Natural killer cell (primary cell): Measurements from ENCODE around the gene CSKMT. TPM values are rescaled to one million over a fixed set of nuclear protein-coding genes. Genes with fewer than 3 reads are reported as not detected.

Source experiments
- ATAC-seq, 3 donors: fragments of 150-1000 bp in 2 of 3; fragments of 200-7000 bp in 1 of 3; cut with Tn5 transposase; 1 replicate in 1 of 3; 2 replicates in 2 of 3; pipeline ENCODE4 v1.10.0; 2021; ENCODE audit warnings: mild to moderate bottlenecking in 2 of 3, moderate library complexity in 2 of 3
- DNase-seq, 2 donors: peaks; one replicate each; pipeline versions ENCODE4 v3.0.0 to v3.0.0-alpha.2; 2013 to 2021; ENCODE audit warnings: mixed read lengths in 1 of 2
- H3K27ac ChIP-seq: one replicate; pipeline ENCODE4 v1.5.1; 2013; ENCODE audit warnings: mild to moderate bottlenecking, low read length
- H3K27me3 ChIP-seq: one replicate; pipeline ENCODE4 v1.6.1; 2013; ENCODE audit warnings: low read length; ENCODE audit not compliant: control insufficient read depth, insufficient read depth
- H3K36me3 ChIP-seq: one replicate; pipeline ENCODE4 v1.6.1; 2013; ENCODE audit warnings: low read length; ENCODE audit not compliant: control insufficient read depth, insufficient read depth
- H3K4me1 ChIP-seq: one replicate; pipeline ENCODE4 v1.6.1; 2013; ENCODE audit warnings: low read length; ENCODE audit not compliant: control insufficient read depth, insufficient read depth
- H3K4me3 ChIP-seq: one replicate; pipeline ENCODE4 v1.5.1; 2013; ENCODE audit warnings: low read length
- H3K9me3 ChIP-seq: one replicate; pipeline ENCODE4 v1.6.1; 2013; ENCODE audit warnings: low read length; ENCODE audit not compliant: control insufficient read depth, insufficient read depth
- H3K27ac Mint-ChIP-seq, 2 donors: one replicate each; pipeline ENCODE4 v1.8.0; 2022; ENCODE audit warnings: mild to moderate bottlenecking in 2 of 2, mixed read lengths in 2 of 2, moderate library complexity in 1 of 2
- H3K27me3 Mint-ChIP-seq, 2 donors: one replicate each; pipeline ENCODE4 v1.8.0; 2022; ENCODE audit warnings: low read depth in 2 of 2, mixed read lengths in 2 of 2
- H3K36me3 Mint-ChIP-seq: one replicate; pipeline ENCODE4 v1.8.0; 2022; ENCODE audit warnings: mixed read lengths
- H3K4me1 Mint-ChIP-seq, 2 donors: one replicate each; pipeline ENCODE4 v1.8.0; 2022; ENCODE audit warnings: mixed read lengths in 2 of 2
- H3K4me3 Mint-ChIP-seq: one replicate; pipeline ENCODE4 v1.8.0; 2022; ENCODE audit warnings: mild to moderate bottlenecking, moderate library complexity, mixed read lengths
- H3K9me3 Mint-ChIP-seq, 2 donors: one replicate each; pipeline ENCODE4 v1.8.0; 2022; ENCODE audit warnings: mixed read lengths in 2 of 2
- WGBS: methylation state at CpG from one replicate; pipeline ENCODE4 v1.1.7; 2013; ENCODE audit warnings: missing lambda C conversion rate; ENCODE audit not compliant: insufficient coverage; 5-methylcytosine and 5-hydroxymethylcytosine counted together
- intact Hi-C: fragments of 100-400 bp; cut with micrococcal nuclease; formaldehyde crosslinking; loops from one replicate; pipeline ENCODE4 v1.14.2; 2022
- total RNA-seq, 4 donors: library from RNA; stranded (reverse); fragments of 120-200 nt in 1 of 4; gene quantifications; one replicate each; pipeline versions ENCODE4 v1.2.3 to v1.2.4, GENCODE V29; 2013 to 2022
- TF ChIP-seq, protein P1 (sequence below): fragments of 200-600 bp; IDR thresholded peaks from one replicate; pipeline ENCODE4 v1.8.0; 2022; ENCODE audit warnings: antibody characterized with exemption

Gene CSKMT
- total RNA-seq, 3 donors from 2014 or later (not counting 1 experiment from before 2014, with no cell fraction given): 12.0 to 21.5 (median 13.7) TPM

DNA sequence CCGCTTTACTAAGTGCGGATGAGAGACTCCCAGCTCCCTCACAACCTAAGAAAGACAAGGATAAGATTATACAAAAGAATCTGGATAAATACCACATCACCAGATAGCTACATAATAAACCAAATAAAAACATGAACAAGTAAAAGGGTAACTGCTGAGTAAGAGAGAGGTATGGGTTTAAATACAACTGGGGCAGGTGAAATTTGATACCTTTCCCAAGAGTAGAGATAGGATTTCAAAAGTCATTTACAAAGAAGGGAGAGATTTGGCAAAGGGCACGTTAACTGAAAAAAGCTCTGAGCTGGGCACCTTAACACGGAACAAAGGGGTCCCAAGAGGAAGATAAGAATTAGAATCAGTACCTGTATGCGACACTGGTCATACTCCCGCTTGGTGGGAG, 12.0 kb downstream of the CSKMT start:
- DNase-seq: no peak
- H3K4me1 Mint-ChIP-seq: peaks cover 29 to 40% of the 10 kb centered on the region in 2 donors
- Histone ChIP-seq H3K27ac (no peak overlapping the region), H3K9me3 (no peaks in the 10 kb centered on the region), H3K4me3 (no peak overlapping the region), H3K4me1 (peaks cover 33% of the 10 kb centered on the region), H3K36me3 (peaks cover 20% of the 10 kb centered on the region), H3K27me3 (no peaks in the 10 kb centered on the region)
- intact Hi-C loops: loop anchor here (5.0 kb wide), 2 partner anchors 85 to 250 kb away; partner anchors contain the start of gene TUT1
- 97% methylated on average over 6 of the region's 6 CpGs for WGBS
- no peaks in the 10 kb centered on the region for H3K9me3 Mint-ChIP-seq
- TF ChIP-seq, protein P1, sequence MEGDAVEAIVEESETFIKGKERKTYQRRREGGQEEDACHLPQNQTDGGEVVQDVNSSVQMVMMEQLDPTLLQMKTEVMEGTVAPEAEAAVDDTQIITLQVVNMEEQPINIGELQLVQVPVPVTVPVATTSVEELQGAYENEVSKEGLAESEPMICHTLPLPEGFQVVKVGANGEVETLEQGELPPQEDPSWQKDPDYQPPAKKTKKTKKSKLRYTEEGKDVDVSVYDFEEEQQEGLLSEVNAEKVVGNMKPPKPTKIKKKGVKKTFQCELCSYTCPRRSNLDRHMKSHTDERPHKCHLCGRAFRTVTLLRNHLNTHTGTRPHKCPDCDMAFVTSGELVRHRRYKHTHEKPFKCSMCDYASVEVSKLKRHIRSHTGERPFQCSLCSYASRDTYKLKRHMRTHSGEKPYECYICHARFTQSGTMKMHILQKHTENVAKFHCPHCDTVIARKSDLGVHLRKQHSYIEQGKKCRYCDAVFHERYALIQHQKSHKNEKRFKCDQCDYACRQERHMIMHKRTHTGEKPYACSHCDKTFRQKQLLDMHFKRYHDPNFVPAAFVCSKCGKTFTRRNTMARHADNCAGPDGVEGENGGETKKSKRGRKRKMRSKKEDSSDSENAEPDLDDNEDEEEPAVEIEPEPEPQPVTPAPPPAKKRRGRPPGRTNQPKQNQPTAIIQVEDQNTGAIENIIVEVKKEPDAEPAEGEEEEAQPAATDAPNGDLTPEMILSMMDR: no peak
- no peaks in the 10 kb centered on the region for H3K27me3 Mint-ChIP-seq
- peak overlapping the region; percentile 93 for H3K4me3 Mint-ChIP-seq
- no peak for ATAC-seq
- H3K36me3 Mint-ChIP-seq: peaks cover 6% of the 10 kb centered on the region
- H3K27ac Mint-ChIP-seq: peak overlapping the region; percentile 95 to 99

GRCh38 chr11:62677714-62678113, 12.6 kb downstream of the CSKMT start:
- peak overlapping the region; percentile 93 for H3K4me3 Mint-ChIP-seq
- 95% methylated on average over 15 of the region's 15 CpGs for WGBS
- TF ChIP-seq, protein P1: no peak
- H3K4me1 ChIP-seq: peaks cover 27% of the 10 kb centered on the region
- H3K4me1 Mint-ChIP-seq: peaks cover 26 to 34% of the 10 kb centered on the region in 2 donors
- H3K9me3 Mint-ChIP-seq: no peaks in the 10 kb centered on the region
- intact Hi-C loops: loop anchor here (5.0 kb wide), 2 partner anchors 85 to 250 kb away; partner anchors contain the start of gene TUT1
- no peaks in the 10 kb centered on the region for H3K27me3 ChIP-seq
- H3K36me3 Mint-ChIP-seq: peaks cover 6% of the 10 kb centered on the region
- H3K27ac Mint-ChIP-seq: peak overlapping the region; percentile 95 to 99
- H3K36me3 ChIP-seq: peaks cover 20% of the 10 kb centered on the region
- ATAC-seq (no peak), DNase-seq (no peak)
- H3K4me3 ChIP-seq: no peak overlapping the region
- H3K9me3 ChIP-seq: no peaks in the 10 kb centered on the region
- no peaks in the 10 kb centered on the region for H3K27me3 Mint-ChIP-seq
- peak overlapping the region; percentile 95 for H3K27ac ChIP-seq

DNA sequence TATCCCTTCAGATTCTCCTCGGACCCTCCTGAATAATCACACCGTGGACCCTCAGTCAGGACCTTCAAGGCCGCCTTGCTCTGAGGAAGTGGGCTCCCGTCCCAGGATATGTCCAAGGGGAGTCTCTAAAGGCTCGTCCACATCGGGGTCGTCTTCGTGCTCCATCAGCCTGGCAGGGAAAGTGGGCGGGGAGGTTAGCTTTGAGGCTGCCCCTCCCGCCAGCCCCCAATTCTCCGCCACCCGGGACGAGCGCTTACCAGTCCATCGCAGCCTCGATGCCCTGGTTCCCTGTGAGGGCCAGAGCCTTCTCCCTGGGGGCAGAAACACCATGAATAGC, 13.3 kb downstream of the CSKMT start:
- ATAC-seq (no peak), DNase-seq (no peak)
- H3K9me3 Mint-ChIP-seq: no peaks in the 10 kb centered on the region
- H3K27me3 Mint-ChIP-seq: no peaks in the 10 kb centered on the region
- H3K27ac Mint-ChIP-seq: peak overlapping the region; percentile 95 to 99
- H3K9me3 ChIP-seq: no peaks in the 10 kb centered on the region
- peaks cover 21% of the 10 kb centered on the region for H3K4me1 ChIP-seq
- H3K27ac ChIP-seq: peak overlapping the region; percentile 95
- intact Hi-C loops: loop anchor here (5.0 kb wide), 2 partner anchors 86 to 251 kb away; partner anchors contain the start of gene TUT1
- H3K4me3 Mint-ChIP-seq: peak overlapping the region; percentile 93
- peaks cover 6% of the 10 kb centered on the region for H3K36me3 Mint-ChIP-seq
- peak overlapping the region; percentile 98 for H3K4me3 ChIP-seq
- no peaks in the 10 kb centered on the region for H3K27me3 ChIP-seq
- WGBS: 4% methylated on average over 16 of the region's 16 CpGs
- peaks cover 20% of the 10 kb centered on the region for H3K36me3 ChIP-seq
- TF ChIP-seq, protein P1: no peak
- H3K4me1 Mint-ChIP-seq: peaks cover 26 to 31% of the 10 kb centered on the region in 2 donors
